HG02623 (cell line): Measurements from ENCODE around the gene CHST9.
"Not testable (repeated sequence)": the region's sequence is repeated elsewhere in the genome, so short reads cannot be mapped to it uniquely, and the experiment has no call there.

Experiments used
- ATAC-seq: cut with Tn5 transposase; IDR thresholded peaks from one replicate; pipeline ENCODE4 v1.9.1; 2021; ENCODE audit warnings: moderate library complexity; ENCODE audit not compliant: unreplicated experiment

CHST9 gene

DNA sequence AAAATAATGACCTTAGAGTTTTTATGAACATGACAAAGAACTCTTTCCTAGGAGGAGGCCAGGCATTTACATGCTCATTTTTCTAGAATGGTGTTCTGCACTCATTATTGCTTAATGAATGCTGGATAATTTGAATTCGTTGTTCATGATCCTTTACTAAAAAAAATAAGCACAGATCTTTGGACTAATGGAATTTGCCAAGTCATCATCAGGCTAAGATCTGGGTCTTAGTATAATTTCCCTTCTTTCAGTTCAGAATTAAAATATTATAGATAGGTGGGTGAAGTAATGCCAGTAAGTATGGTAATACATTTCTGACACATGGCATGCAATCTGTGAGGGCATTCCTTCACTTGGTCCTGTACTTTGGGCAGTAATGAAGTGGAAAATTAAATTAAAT is 175.8 kb downstream of the CHST9 start:
- no peak for ATAC-seq

DNA sequence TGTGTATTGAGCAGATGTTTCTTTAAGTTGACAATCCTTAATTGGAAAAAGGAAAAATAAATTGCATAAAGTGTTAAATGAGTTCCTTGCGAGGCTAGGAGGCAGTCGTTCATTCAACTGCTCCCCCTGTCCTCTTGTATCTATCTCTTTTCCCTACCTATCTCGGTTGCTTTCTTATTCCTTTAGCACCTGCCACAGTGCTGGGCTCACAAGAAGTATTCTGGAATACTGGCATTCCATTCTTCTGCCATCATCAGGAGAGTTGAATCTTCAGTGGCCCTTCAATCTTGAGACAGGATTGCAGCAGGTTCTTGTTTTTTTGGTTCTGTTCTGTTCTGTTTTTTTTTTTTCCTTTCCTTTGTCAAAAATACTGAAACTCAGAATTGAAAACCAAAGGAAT is 176.5 kb downstream of the CHST9 start:
- no peak for ATAC-seq

DNA sequence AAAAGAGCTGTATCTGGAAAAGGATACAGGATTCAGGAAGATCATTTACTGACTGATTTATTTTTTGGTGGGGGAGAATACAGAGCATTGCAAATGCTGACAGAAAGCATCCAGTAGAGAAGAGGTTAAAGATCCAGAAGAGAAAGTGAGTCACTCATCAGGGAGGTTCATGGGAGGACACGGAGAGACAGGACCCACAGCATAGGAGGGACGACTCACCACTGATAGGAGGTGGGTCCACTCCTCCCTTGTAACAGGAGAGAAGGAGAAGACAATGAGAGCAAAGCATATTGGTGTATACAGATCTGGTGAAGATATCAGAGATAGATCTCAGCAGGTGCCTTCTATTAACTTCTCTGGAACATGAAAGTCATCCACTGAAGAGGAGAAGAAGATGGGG is 177.2 kb downstream of the CHST9 start:
- ATAC-seq, result no peak

DNA sequence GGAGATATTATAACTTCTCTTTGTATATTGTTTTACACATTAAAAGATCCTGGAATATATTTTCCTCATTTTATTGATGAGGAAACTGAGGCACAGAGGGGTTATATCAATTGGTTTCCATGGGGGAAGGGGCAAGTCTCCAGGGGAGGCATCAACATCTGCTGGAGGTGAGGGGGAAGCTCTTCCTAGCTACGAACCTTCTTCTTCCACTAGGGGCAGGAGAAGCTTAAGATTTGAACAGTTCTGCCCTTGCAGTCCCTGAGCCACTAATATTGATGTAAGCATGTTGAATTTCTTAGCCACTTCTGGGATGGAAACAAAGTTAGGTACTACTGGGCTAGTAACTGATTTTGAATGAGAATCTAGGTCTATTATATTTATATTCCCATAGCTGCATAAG is 179.5 kb downstream of the CHST9 start:
- peak; percentile 71 for ATAC-seq

DNA sequence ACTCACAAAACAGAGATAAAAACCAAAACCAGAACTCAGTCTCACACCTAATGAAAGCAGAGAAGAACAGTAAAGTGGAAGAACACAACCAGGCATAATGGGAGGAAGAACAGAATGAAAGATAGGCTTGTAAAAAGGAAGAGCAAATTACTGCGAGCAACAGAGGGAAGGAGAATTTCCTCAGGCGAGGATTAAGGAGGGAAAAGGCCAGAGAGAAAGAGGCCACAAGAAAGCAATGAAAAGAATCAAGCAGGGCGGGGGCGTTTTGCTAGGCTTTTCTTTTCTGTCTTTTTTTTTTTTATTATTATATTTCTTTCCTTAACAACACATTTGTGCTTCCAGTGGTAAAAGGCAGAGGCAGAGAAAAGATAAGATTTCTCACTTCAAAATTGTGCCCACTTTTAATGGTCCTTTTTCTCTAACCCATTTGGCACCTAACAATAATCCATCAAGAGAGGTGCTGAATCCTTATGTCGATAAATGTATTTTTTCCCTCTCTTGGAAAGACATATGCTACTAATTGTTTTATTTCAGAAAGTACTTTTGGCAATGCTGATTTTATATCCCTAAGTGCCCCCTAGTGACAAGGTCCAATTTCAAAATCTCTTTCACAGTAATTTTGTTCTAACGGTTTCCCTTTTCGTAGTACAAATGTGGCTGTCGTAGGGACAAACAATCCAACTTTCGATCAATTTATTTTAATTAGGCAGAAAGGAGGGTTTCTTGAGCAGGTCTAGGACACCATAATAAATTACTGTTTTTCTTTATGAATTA is 180.9 kb downstream of the CHST9 start:
- no peak for ATAC-seq

DNA sequence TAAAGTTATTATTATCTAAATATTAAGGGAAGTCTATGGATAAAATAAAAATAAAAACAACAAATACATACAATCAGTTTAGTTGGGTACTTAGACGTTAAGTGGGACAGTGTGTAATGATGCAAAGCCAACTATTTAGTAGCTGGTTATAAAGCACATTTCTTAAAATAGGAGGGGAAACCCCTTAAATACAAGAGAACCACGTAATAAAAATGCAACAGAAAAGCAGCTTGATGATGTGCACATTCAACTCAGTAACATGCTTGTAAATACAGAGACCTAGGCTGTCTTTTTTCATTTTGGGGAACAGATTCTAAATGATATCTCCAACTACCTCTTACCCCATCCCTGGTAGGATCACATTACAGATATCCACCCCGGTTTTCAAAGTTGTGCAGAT is 185.3 kb downstream of the CHST9 start:
- no peak for ATAC-seq

DNA sequence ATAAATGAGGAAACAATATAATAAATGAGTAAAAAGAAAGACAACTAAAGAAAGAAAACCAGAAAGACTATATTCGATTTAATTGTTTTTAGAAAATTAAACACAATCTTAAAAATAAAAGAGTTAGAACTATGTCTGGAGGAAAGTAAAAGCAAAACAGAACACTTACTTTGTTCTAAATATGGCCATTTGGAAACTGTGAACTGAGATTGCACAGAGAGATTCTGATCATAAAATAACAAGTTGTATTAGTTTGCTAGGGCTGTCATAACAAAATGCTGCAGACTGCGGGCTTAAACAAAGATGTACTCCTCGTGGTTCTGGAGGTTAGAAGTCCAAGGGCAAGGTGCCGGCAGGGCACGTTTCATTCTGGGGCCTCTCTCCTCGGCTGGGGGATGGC is 191.5 kb downstream of the CHST9 start:
- ATAC-seq, result peak; percentile 69

DNA sequence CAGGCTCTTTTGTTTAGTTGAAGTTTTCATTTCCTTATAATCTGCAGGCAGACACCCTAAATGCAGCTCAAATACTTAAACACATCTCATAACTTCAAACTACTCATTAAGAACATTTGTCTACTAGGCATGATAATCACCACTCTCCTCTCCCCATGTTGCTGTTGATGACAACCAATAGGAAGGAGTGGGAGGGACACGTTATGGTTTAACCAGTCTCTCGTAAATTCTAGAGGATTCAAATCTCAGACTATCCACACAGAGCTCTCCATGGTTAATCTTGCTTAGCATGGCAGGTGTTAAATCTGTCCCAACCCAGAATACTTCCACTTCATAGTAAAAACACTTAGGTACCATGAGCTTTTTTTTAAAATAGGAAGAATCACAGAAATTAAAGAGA is 192.2 kb downstream of the CHST9 start:
- ATAC-seq, result no peak

DNA sequence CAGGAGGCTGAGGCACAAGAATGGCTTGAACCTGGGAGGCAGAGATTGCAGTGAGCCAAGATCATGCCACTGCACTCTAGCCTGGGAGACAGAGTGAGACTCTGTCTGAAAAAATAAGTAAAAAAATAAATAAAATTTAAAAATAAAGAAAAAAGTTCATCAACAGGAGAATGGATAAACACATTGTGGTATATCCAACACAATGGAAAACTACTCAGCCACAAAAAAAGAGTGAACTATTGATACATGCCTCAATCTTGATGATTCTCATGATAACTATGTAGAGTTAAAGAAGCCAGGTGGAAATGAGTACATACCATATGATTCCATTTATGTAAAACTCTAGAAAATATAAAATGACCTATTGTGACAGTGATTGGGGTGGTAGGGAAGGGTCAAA is 195.3 kb downstream of the CHST9 start:
- ATAC-seq, result no peak

DNA sequence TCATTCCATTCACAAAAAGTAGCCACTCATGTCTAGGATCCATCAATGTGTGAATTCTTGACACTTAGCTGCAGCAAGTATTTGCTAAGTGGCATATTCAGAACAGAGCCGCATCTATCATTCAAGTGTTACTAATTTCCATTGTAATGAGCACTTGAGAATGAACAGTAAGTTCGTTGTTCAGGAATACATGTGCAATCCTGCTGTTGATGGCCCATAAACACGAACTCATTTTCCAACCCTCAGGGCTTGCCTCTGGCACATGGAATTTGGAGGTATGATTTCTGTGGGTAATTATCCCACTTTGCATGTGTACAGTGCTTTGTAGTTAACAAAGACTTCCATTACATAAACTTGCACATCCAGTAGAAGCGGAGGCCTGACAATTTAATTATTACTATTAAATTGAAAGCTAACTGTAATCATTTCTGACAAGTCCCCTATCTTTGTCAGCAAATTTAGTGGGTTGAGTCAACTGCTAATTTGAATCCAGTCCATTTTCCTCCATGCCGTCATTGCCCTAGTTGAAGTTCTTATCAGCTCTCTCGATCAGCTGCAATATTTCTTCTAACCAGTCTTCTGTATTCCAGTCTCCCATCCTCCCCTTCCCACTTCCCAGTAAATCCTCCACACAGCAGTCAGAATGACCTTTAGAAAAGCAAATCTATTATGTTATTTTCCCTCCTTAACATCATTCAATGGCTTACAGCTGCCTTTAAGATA is 203.6 kb downstream of the CHST9 start:
- ATAC-seq, result no peak

DNA sequence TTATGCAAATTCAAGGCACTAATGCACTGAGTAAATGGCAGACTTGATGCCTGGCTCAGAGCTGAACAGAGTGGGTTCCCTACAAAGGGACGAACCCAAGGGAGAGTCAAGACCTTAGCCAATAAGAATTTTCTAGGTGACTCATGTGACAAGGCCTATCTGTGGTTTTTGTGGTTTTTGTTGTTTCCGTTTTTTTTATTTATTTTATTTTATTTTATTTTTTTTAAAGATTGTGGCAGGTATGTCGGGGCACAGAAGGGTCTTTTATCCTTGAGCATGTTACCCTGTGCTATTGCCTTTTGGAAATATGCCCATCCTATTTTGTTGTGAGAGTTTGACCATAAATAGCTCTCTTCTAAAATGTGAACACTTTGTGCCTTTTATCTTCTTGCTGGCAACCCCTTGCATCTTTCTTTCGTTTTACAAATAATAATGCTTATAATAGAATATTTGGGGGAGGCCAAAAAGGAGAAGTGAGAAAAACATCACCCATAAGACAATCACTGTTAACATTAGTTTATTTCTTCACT is 206.2 kb downstream of the CHST9 start:
- peak; percentile 98 for ATAC-seq

DNA sequence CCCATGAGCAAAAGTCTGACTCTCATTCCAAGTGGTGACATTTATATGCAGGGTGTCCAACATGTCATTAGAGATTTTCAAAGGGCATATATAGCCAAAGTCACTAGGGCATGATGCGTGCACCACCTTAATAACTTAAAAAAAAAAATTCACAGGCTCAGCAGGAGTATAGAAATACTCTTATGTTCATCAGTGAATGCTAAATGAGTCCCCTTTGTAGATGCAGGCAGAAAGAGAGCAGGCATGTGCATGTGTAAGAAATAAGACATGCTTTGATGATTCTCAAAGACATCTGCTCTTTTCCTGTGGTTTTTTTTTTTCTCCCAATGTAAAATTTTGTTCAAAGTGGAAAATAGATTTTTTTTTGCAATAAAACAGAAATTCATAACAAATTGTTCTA is 207.3 kb downstream of the CHST9 start:
- no peak for ATAC-seq

DNA sequence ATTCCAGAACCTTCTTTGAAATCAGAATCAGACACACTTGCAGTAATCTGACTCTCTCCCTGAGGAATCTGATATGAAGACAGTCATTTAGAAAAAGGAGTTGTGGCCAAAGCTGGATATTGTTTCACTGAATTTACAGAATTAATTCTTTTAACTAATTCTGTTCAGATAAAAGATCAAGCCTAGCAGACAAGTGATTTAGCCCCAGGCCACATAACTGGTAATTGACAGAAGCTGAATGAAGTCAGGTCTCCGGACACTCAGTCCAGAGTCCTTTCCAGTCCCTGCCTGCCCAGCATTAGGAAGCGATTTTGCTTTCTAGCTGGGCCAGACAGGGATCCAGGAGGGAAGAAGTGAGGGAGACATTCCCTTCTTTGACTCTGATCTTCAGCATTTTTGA is 208.9 kb downstream of the CHST9 start:
- ATAC-seq, result no peak

DNA sequence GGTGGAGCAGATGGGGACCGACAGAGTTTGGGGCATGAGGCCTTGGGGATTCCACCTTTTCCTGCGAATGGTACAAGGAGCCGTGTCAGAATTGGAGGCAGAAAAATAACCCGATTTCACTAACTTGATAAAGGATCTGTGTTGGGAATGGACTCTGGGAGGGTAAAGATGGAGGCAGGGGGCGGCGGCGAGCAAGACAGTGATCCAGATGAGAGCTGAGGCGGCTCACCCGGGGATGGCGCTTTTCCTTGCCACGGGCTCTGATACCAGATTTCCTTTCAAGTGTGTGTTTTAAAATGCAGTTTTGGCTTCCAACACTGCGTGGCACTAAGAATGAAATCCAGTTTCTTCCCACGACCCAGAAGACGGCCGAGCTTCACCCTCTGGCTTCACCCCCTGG is 212.6 kb downstream of the CHST9 start:
- not testable (repeated sequence) for ATAC-seq

DNA sequence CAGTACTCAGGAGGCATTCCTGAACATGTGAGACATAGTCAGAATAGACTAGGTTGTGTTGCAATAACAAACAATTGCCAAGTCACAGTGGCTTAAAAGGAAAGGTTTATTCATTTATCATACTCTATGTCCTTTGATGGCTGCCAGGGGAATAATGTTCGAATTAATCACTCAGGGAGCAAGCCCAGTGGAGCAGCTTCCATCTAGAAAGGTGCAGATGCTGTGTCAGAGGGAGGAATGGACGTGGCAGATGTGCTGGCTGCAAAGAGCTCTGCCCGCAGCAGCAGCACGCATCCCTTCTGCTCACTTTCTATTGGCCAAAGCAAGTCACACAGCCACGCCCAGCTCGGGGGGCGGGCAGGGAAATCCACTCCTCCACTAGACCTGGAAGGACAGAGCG is 213.7 kb downstream of the CHST9 start:
- no peak for ATAC-seq

DNA sequence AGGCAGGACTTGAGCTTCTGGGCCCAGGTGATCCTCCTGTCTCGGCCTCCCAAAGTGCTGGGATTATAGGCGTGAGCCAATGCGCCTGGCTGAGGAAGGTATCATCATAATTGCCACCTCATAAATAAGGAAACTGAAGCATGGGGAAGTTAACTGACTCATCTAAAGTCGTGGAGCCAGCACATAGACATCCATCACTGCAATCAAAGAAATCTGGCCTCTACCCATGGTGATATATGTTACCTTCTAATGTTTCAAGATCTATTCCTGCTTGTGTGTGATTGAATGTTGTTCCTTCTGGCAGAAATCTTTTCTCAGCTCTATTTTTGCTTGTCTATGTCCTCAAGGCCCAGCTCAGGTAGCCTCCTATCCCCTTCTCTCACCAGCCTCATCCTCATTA is 214.5 kb downstream of the CHST9 start:
- no peak for ATAC-seq

DNA sequence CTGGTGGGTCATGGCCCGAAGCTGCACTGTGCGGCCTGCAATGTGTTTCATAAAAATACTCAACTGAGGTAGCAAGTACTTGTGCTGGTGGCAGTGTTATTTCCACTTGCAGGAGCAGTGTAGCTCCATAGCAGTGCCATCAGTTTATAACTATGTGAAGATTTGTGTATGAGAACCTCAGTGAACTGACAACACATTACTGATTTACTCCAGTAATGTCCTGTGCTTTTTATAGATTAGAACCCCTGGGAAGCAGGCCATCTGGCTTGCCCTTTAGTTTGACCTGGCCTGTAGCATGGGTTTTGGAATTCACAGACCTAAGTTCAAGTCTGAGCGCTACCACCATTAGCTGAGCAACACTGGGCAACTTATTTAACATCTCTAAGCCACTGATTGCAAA is 219.9 kb downstream of the CHST9 start:
- ATAC-seq, result no peak

DNA sequence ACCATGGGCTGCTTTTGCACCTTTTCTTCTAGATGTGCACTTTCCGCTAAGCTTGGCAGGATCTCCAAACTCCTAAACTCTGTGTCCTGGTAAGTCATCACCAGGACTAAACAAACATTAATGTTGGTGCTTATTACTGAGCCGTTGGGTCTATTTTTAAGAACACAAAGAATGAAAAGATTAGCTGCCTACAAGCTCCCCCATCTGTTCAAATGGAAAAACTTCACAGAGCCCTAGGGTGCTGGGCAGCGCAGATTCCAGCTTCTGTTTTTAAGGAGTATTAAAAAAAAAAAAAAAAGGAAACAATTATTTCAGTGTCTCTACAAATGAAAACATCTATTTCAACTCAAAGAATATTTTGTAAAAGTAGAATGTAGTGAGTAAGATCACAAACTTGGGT is 221.8 kb downstream of the CHST9 start:
- no peak for ATAC-seq

DNA sequence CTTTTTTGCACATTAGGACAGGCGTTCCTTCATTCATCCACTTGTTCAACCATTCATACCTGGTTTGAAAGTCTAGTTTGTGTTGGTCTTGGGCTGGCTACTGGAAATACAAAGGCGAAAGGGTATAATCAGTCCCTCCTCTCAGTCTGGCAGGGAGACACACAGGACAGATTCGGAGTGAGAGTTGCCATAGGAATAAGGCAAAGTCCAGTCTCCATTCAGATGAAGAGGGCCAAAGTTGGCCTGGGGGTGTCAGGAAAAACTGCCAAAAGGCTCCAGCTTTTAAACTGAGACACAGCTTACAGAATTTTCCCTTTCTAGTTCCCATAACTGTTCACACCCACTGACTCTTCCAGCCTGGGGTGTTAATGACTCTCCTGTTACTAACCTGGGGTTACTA is 223.3 kb downstream of the CHST9 start:
- no peak for ATAC-seq

DNA sequence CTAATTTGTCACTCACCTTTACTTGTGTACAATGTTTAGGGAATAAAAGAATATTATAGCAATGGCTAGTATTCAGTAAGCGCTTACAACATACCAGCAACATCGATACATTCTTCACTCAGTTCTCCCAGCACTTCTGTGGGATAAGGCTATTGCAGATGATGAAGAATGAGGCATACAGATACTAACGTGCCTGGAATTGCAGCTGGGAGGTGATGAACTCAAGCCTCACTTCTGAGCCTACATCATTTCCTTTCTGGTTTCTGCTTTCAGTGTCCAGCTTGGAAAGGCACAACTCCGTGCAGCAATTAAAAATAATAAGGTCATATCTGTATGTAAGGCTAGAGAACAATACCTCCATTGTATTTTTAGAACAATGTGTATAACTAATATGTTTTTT is 224.2 kb downstream of the CHST9 start:
- ATAC-seq, result no peak

DNA sequence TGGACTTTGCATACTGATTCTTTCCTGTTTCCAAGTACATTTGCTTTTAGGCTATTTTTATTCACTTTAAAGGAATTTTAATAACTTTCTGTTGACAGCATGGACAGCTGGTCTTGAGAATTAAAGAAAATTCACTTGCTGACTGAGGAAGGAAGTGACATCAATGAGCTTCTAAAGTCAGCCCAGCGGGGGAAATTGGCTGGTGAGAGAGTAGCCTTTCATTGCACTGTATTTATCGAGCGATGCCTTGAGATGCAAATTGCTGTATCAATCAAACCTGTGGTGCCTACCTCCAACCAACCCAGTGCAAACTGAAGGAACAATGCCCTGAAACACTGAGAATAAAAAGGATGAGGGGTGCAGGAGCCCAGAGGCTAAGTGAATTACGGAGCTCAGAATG is 228.2 kb downstream of the CHST9 start:
- ATAC-seq, result no peak

DNA sequence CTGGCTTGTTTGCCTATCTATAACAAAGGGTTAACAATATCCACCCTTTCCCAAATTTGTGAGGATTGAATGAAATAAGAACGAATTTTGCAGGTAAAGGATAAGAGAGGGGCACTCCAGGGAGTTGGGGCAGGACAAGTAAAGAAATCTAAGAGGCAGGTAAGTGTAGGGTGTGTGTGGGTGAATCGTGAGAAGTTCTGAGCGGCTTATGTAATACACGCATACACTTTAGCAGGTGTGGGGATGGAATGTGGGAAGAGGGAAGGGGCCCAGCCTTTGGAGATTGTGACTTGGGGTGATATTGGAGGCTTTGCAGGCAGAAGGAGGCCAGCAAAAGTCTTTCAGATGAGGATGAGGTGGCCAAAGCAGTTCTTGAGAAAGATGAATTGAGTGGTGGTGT is 236.4 kb downstream of the CHST9 start:
- no peak for ATAC-seq
